K562 (cell line): Measurements from ENCODE around the gene DDX39A. TPM values are rescaled to one million over a fixed set of nuclear protein-coding genes. Genes with fewer than 3 reads are reported as not detected.

Experiments used
- E2F6 ChIP-seq, 2 experiments: IDR thresholded peaks; 2 replicates each; pipeline ENCODE4 v1.6.1; 2011; ENCODE audit warnings: borderline replicate concordance in 1 of 2, control low read depth in 1 of 2, low read depth in 1 of 2, low read length in 1 of 2, mild to moderate bottlenecking in 1 of 2, mixed read lengths in 1 of 2, moderate library complexity in 1 of 2; ENCODE audit not compliant: insufficient read depth in 1 of 2, insufficient read length in 1 of 2, poor library complexity in 1 of 2, severe bottlenecking in 1 of 2; ENCODE audit errors: extremely low read depth in 1 of 2
- EZH2 ChIP-seq: IDR thresholded peaks from 2 replicates; pipeline ENCODE4 v1.6.1; 2012; ENCODE audit warnings: low read depth, mild to moderate bottlenecking, inconsistent platforms, low read length, borderline replicate concordance
- FOXP1 ChIP-seq: sonication (generic); formaldehyde crosslinking; IDR thresholded peaks from 2 replicates; pipeline ENCODE4 v1.8.0; 2022; ENCODE audit warnings: mild to moderate bottlenecking, missing genetic modification reagents
- HNRNPLL ChIP-seq: fragments of 200-400 bp; formaldehyde crosslinking; IDR thresholded peaks from 2 replicates; pipeline ENCODE4 v1.6.1; 2017; ENCODE audit warnings: low read length, low read depth, mild to moderate bottlenecking; ENCODE audit not compliant: poor library complexity, severe bottlenecking
- KDM4B ChIP-seq, 2 experiments: fragments of 450-650 bp in 1 of 2; sonication (generic) in 1 of 2; IDR thresholded peaks; 2 replicates each; pipeline ENCODE4 v1.6.1; 2016 to 2017; ENCODE audit warnings: borderline replicate concordance in 2 of 2, antibody characterized with exemption in 1 of 2, low read depth in 1 of 2, mild to moderate bottlenecking in 1 of 2
- MBD1 ChIP-seq: fragments of 250-450 bp; sonication (Bioruptor Pico); IDR thresholded peaks from 2 replicates; pipeline ENCODE4 v1.8.0; 2022; ENCODE audit warnings: inconsistent platforms
- NFE2 ChIP-seq: IDR thresholded peaks from 2 replicates; pipeline ENCODE4 v1.6.1; 2014; ENCODE audit warnings: antibody characterized with exemption, low read depth
- NRF1 ChIP-seq, 2 experiments: fragments of 450-650 bp; IDR thresholded peaks in 1 of 2; conservative IDR thresholded peaks in 1 of 2; 2 replicates each; pipeline ENCODE4 v1.6.1; 2014; ENCODE audit warnings: mild to moderate bottlenecking in 2 of 2
- RBFOX2 ChIP-seq: fragments of 200-400 bp; formaldehyde crosslinking; IDR thresholded peaks from 2 replicates; pipeline ENCODE4 v1.6.1; 2017; ENCODE audit warnings: low read depth, mild to moderate bottlenecking, low read length, moderate library complexity
- TGIF2 ChIP-seq: sonication (generic); formaldehyde crosslinking; IDR thresholded peaks from 2 replicates; pipeline ENCODE4 v1.8.1; 2022; ENCODE audit warnings: mild to moderate bottlenecking, missing genetic modification reagents, moderate library complexity
- VEZF1 ChIP-seq: fragments of 200-800 bp; sonication (Bioruptor generic); IDR thresholded peaks from 2 replicates; pipeline ENCODE4 v1.6.1; 2017; ENCODE audit warnings: missing genetic modification characterization, missing compliant biosample characterization
- ZBTB2 ChIP-seq: fragments of 450-650 bp; IDR thresholded peaks from 2 replicates; pipeline ENCODE4 v1.6.1; 2016; ENCODE audit warnings: antibody characterized with exemption
- ZNF395 ChIP-seq: fragments of 200-800 bp; sonication (Bioruptor generic); IDR thresholded peaks from 2 replicates; pipeline ENCODE4 v1.6.1; 2017; ENCODE audit warnings: missing genetic modification characterization, missing compliant biosample characterization
- polyA plus RNA-seq, 8 experiments: library from polyadenylated mRNA; depleted of rRNA in 4 of 8; stranded (reverse) in 5 of 8; unstranded in 3 of 8; fragments of >200 nt; fragmentation: Nextera tagmentation in 2 of 8; fragmentation: Illumina TruSeq in 1 of 8; extraction: Ambion mirVana in 2 of 8; extraction: Trizol in 1 of 8; gene quantifications; 2 replicates each; pipeline versions ENCODE4 v1.2.1 to v1.2.3, GENCODE V29; 2011 to 2014; ENCODE audit warnings: inconsistent platforms in 1 of 8, missing spikeins in 1 of 8
- total RNA-seq, 7 experiments: library from RNA; depleted of rRNA in 6 of 7; stranded (reverse); fragments of >200 nt in 6 of 7; fragmentation: Illumina TruSeq in 2 of 7; extraction: Trizol in 2 of 7; gene quantifications; 2 replicates each; pipeline versions ENCODE4 v1.2.1 to v1.2.3, GENCODE V29; 2011 to 2021; ENCODE audit warnings: low replicate concordance in 1 of 7
- TF ChIP-seq, protein P1 (sequence below): conservative IDR thresholded peaks from 2 replicates; pipeline ENCODE4 v1.6.1; 2011; ENCODE audit warnings: low read depth, mild to moderate bottlenecking, low read length; ENCODE audit not compliant: control insufficient read depth
- TF ChIP-seq, protein P2 (sequence below): sonication (generic); formaldehyde crosslinking; IDR thresholded peaks from 2 replicates; pipeline ENCODE4 v1.9.0; 2022; ENCODE audit warnings: mild to moderate bottlenecking, missing genetic modification reagents

DDX39A gene
- total and polyA plus RNA-seq, 9 of the 15 experiments (the other 6 are each of a cell fraction or from before 2014, with no cell fraction given) = 90.3 to 250 (median 188) TPM

- TF ChIP-seq ZBTB2 (0 out of 2 replicates have a peak, but pooled peaks have one; percentile 58), E2F6 (IDR thresholded peaks at IDR 0.05; ENCODE audit: borderline replicate concordance in 1 of 2, extremely low read depth in 1 of 2, insufficient read depth in 1 of 2, insufficient read length in 1 of 2, low read depth in 1 of 2, low read length in 1 of 2, poor library complexity in 1 of 2, severe bottlenecking in 1 of 2) (peak; percentile 97), KDM4B (IDR thresholded peaks at IDR 0.05; ENCODE audit: borderline replicate concordance in 2 of 2, low read depth in 1 of 2) (peak in 1 of 2 experiments; percentile 24; a peak in 1 of 4 replicates), VEZF1 (CRISPR knock-in tag) (peak; percentile 59; the same call in 1 of the 2 replicates), MBD1 (peak; percentile 74; the same call in 1 of the 2 replicates), ZNF395 (CRISPR knock-in tag) (peak; percentile 72), EZH2 (no peak), HNRNPLL (peak; percentile 79), TGIF2 (no peak), NFE2 (no peak), NRF1 (conservative IDR thresholded peaks at IDR 0.05 in 1 of 2, IDR thresholded peaks at IDR 0.05 in 1 of 2) (peak; percentile 93 to 95), FOXP1 (CRISPR knock-in tag) (no peak), RBFOX2 (peak; percentile 68)
- TF ChIP-seq, protein P1, sequence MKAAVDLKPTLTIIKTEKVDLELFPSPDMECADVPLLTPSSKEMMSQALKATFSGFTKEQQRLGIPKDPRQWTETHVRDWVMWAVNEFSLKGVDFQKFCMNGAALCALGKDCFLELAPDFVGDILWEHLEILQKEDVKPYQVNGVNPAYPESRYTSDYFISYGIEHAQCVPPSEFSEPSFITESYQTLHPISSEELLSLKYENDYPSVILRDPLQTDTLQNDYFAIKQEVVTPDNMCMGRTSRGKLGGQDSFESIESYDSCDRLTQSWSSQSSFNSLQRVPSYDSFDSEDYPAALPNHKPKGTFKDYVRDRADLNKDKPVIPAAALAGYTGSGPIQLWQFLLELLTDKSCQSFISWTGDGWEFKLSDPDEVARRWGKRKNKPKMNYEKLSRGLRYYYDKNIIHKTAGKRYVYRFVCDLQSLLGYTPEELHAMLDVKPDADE = 0 out of 2 replicates have a peak, but pooled peaks have one; percentile 32
- TF ChIP-seq, protein P2, sequence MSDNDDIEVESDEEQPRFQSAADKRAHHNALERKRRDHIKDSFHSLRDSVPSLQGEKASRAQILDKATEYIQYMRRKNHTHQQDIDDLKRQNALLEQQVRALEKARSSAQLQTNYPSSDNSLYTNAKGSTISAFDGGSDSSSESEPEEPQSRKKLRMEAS (CRISPR knock-in tag) = peak; percentile 98
These were observed 31.2 kb upstream of the DDX39A start (continued) for GRCh38 chr19:14450168-14450874.
